ENCODE data around the gene HDHD2.

DNA sequence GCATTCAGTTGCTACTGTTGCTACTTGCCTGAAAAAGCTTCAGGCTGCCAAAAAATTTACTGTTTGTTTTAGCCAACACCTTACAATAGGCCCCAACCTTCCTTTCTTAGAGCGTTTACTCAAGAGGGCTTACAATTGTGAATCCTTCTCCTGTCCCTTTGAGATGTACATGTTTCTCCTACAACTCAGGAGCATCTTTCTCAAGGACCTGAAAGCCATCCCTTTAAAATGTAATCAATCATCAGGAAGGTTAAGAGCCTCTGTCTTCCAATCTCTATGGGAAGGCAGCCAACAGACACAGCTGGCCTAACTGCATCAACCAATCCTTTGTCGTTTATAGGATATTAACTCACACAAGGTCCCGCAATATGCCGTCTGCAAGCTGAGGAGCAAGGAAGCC is 29.2 kb upstream of the HDHD2 start:
- TF ChIP-seq, protein P1, sequence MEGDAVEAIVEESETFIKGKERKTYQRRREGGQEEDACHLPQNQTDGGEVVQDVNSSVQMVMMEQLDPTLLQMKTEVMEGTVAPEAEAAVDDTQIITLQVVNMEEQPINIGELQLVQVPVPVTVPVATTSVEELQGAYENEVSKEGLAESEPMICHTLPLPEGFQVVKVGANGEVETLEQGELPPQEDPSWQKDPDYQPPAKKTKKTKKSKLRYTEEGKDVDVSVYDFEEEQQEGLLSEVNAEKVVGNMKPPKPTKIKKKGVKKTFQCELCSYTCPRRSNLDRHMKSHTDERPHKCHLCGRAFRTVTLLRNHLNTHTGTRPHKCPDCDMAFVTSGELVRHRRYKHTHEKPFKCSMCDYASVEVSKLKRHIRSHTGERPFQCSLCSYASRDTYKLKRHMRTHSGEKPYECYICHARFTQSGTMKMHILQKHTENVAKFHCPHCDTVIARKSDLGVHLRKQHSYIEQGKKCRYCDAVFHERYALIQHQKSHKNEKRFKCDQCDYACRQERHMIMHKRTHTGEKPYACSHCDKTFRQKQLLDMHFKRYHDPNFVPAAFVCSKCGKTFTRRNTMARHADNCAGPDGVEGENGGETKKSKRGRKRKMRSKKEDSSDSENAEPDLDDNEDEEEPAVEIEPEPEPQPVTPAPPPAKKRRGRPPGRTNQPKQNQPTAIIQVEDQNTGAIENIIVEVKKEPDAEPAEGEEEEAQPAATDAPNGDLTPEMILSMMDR (IDR thresholded peaks at IDR 0.05), result no peak
- no peak for TF ChIP-seq POLR2A (IDR thresholded peaks at IDR 0.05)

Data from tibial nerve (tissue), 3 donors.